Activated CD4-positive, alpha-beta memory T cell treated with anti-CD3 and anti-CD28 coated beads for 36 hours (primary cell): ENCODE results near the gene RAB42. TPM values are rescaled to one million over a fixed set of nuclear protein-coding genes. Genes with fewer than 3 reads are reported as not detected.

Source experiments
- CTCF ChIA-PET: fragments of 350-600 bp; sonication (Branson Sonifier 250); formaldehyde crosslinking; loops from one replicate; lab custom pipeline; 2021; ENCODE audit warnings: antibody characterized with exemption, inconsistent platforms; lab: Charles Lee
- POLR2A ChIA-PET: fragments of 350-600 bp; sonication (Branson Sonifier 250); formaldehyde crosslinking; loops from one replicate; lab custom pipeline; 2021; ENCODE audit warnings: antibody characterized with exemption; lab: Charles Lee
- DNase-seq: peaks from one replicate; pipeline ENCODE4 v3.0.0-alpha.2; 2020
- H3K27ac Mint-ChIP-seq: one replicate; pipeline ENCODE4 v1.8.0; 2021; ENCODE audit warnings: mixed read lengths
- H3K27me3 Mint-ChIP-seq: one replicate; pipeline ENCODE4 v1.8.0; 2021; ENCODE audit warnings: mixed read lengths
- H3K36me3 Mint-ChIP-seq: one replicate; pipeline ENCODE4 v1.8.0; 2021; ENCODE audit warnings: mixed read lengths
- H3K4me1 Mint-ChIP-seq: one replicate; pipeline ENCODE4 v1.8.0; 2021; ENCODE audit warnings: low read depth, mixed read lengths
- H3K4me3 Mint-ChIP-seq: one replicate; pipeline ENCODE4 v1.8.0; 2021; ENCODE audit warnings: mild to moderate bottlenecking, mixed read lengths
- H3K9me3 Mint-ChIP-seq: one replicate; pipeline ENCODE4 v1.8.0; 2021; ENCODE audit warnings: mixed read lengths
- intact Hi-C: fragments of 100-400 bp; cut with micrococcal nuclease; formaldehyde crosslinking; loops from one replicate; pipeline ENCODE4 v1.15.1; 2023
- total RNA-seq, 2 experiments: library from RNA; stranded (reverse); gene quantifications; one replicate each; pipeline ENCODE4 v1.2.3, GENCODE V29; 2021

RAB42 gene
- total RNA-seq, 2 experiments from 2014 or later = not detected

DNA sequence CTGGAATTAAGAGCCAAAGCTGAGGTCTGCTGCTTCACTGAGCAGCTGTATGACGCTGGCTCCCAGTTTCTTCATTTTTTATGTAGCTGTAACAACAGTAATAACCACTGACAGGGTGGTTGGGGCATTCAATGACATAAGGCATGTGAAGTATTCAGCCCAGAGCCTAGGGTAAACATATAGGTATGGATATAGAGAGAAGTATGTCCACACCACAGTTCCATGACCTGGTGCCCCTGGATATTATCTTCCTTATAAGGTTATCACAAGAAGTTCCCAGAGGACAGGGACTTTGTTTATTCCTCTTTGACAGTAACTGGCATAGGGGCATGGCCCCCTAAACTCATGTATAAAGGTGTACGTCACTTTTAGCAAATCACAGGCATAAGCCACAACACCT is 14.7 kb downstream of the RAB42 start:
- Mint-ChIP-seq H3K36me3 (peaks cover 30% of the 10 kb centered on the region), H3K4me1 (peaks cover 5% of the 10 kb centered on the region), H3K27ac (no peak overlapping the region), H3K4me3 (no peak overlapping the region), H3K27me3 (no peaks in the 10 kb centered on the region), H3K9me3 (no peaks in the 10 kb centered on the region)
- ChIA-PET POLR2A (no interaction called here), CTCF (no interaction called here)
- DNase-seq = no peak
- intact Hi-C loops = no loop called here

DNA sequence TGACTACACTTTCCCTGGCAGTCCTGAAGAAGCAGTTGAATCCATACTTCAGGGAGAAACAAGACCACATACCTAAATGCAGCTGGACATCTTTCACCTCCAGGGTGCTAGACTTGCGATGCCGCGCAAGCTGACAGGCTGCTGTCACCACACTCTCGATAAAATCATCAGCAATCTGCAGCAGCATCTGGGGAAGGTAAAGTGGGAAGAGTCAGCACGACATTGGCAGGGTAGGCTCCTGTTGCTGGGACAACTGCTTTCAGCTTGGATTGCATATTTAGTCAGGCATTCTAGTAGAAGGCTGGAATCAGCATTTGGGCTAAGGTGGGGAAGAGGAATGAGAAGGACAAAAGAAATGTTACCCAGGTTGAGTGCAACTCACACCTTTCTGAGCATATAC is 21.1 kb downstream of the RAB42 start:
- H3K9me3 Mint-ChIP-seq = no peaks in the 10 kb centered on the region
- H3K27ac Mint-ChIP-seq = no peak overlapping the region
- no peak overlapping the region for H3K4me3 Mint-ChIP-seq
- ChIA-PET POLR2A (no interaction called here), CTCF (no interaction called here)
- intact Hi-C loops = no loop called here
- no peak for DNase-seq
- peaks cover 32% of the 10 kb centered on the region for H3K36me3 Mint-ChIP-seq
- H3K4me1 Mint-ChIP-seq = no peaks in the 10 kb centered on the region
- no peaks in the 10 kb centered on the region for H3K27me3 Mint-ChIP-seq

DNA sequence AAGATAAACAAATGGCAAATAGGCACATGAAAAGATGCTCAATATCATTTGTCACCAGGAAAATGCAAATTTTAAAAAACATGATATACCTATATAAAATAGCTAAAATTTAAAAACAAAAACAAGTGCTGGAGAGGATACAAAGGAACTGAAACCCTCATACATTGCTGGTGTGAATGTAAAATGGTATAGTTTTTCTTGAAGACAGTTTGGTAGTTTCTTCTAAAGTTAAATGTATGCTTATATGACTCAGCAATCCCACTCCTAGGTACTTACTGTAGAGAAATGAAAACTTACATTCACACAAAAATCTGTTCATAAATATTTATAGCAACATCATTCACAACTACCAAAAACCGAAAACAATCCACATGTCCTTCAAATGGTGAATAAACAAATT is 39.6 kb downstream of the RAB42 start:
- ChIA-PET POLR2A (interaction anchor here (0.8 kb wide), 1 partner anchor 50 kb away, joined by 3 read pairs; no protein-coding TSS in a partner anchor), CTCF (no interaction called here)
- Mint-ChIP-seq H3K4me1 (peaks cover 8% of the 10 kb centered on the region), H3K27ac (no peak overlapping the region), H3K27me3 (no peaks in the 10 kb centered on the region), H3K9me3 (no peaks in the 10 kb centered on the region), H3K36me3 (peaks cover 3% of the 10 kb centered on the region), H3K4me3 (no peak overlapping the region)
- intact Hi-C loops = no loop called here
- DNase-seq = no peak

DNA sequence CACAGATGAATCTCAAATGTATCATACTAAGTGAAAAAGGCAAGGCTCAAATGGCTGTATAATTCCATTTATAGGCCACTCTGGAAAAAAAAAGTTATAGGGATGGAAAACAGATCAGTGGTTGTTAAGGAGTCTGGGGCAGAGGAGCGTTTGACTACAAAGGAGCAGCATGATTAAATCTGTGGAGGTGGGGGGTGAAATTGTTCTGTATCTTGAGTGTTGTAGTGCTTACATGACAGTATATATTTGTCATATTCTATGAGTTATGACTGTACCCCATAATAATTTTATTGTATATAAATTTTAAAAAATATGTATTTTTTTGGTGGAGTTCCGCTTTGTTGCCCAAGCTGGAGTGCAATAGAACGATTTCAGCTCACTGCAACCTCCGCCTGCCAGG is 40.5 kb downstream of the RAB42 start:
- Mint-ChIP-seq H3K4me3 (no peak overlapping the region), H3K4me1 (peaks cover 10% of the 10 kb centered on the region), H3K9me3 (no peaks in the 10 kb centered on the region), H3K36me3 (peaks cover 3% of the 10 kb centered on the region), H3K27ac (no peak overlapping the region), H3K27me3 (no peaks in the 10 kb centered on the region)
- DNase-seq = no peak
- intact Hi-C loops = no loop called here
- ChIA-PET CTCF (no interaction called here), POLR2A (interaction anchor here (0.6 to 1.1 kb wide), 2 partner anchors 9 to 16 kb away, joined by 3 read pairs; partner anchors contain the start of gene RNU11)

DNA sequence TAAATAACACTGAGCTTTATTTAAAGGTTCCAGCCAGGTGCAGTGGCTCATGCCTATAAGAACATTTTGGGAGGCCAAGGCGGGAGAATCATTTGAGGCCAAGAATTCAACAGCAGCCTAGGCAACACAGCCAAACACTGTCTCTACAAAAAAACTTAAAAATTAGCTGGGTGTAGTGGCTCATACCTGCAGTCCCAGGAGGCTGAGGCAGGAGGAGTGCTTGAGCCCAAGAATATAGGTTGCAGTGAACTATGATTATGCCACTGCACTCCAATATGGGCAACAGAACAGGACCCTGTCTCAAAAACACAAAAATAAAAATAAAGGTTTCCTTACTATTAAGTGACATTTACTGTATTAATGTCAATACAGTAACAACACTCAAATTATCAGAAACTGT is 48.7 kb downstream of the RAB42 start:
- H3K4me1 Mint-ChIP-seq = peaks cover 35% of the 10 kb centered on the region
- ChIA-PET POLR2A (interaction anchor here (1.2 to 5.8 kb wide), 5 partner anchors 8 to 125 kb away, joined by 3 to 80 read pairs (median 4); partner anchors contain the start of genes RNU11, TRNAU1AP and YTHDF2), CTCF (interaction anchor here (1.0 to 1.7 kb wide), 6 partner anchors 28 to 237 kb away, joined by 4 to 10 read pairs (median 4); partner anchors contain the start of genes GMEB1 and YTHDF2)
- peaks cover 7% of the 10 kb centered on the region for H3K36me3 Mint-ChIP-seq
- no peaks in the 10 kb centered on the region for H3K9me3 Mint-ChIP-seq
- no peak overlapping the region for H3K27ac Mint-ChIP-seq
- intact Hi-C loops = loop anchor here (1.0 to 10.0 kb wide), 3 partner anchors 10 to 237 kb away; partner anchors contain the start of gene TRNAU1AP
- no peaks in the 10 kb centered on the region for H3K27me3 Mint-ChIP-seq
- peak overlapping the region; percentile 93 for H3K4me3 Mint-ChIP-seq
- DNase-seq = peak; percentile 44

DNA sequence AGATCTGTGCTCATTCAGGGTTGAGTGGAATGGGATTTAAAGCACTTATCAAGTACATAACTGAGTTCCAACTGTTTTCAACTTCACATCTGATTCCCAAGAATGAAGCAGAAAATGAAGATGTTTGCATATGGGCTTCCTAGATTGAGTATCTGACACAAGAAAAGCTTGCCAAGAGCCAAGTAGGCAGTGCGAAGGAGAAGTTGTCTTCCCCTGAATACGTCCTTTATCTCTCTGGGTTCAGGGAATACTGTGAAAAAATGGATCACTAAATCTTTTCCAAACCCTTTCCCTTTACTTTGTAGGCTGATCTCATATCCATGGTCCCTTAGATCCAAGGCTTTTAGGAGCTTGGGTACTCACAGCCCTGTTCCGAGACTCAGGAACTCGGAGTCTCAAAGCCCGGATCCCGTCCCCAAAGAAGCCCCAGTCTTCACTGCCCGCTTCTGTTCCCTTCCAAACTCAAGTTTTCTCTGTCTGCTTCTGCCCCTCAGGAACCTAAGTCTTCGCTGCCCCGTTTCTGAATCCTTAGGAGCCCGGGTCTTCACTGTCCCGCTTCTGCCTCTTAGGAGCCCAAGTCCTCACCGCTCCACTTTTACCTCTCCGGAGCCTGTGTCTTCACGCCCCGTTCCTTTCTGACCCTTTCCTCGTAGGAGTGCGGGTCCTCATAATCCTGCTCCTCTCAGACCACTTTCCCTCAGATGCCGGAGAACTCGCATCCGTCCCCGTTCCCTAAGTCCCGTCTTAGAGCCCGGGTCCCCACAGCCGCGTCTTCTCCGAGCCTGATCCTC is 50.2 kb downstream of the RAB42 start:
- H3K4me1 Mint-ChIP-seq = peaks cover 39% of the 10 kb centered on the region
- H3K27ac Mint-ChIP-seq = peak overlapping the region; percentile 96

DNA sequence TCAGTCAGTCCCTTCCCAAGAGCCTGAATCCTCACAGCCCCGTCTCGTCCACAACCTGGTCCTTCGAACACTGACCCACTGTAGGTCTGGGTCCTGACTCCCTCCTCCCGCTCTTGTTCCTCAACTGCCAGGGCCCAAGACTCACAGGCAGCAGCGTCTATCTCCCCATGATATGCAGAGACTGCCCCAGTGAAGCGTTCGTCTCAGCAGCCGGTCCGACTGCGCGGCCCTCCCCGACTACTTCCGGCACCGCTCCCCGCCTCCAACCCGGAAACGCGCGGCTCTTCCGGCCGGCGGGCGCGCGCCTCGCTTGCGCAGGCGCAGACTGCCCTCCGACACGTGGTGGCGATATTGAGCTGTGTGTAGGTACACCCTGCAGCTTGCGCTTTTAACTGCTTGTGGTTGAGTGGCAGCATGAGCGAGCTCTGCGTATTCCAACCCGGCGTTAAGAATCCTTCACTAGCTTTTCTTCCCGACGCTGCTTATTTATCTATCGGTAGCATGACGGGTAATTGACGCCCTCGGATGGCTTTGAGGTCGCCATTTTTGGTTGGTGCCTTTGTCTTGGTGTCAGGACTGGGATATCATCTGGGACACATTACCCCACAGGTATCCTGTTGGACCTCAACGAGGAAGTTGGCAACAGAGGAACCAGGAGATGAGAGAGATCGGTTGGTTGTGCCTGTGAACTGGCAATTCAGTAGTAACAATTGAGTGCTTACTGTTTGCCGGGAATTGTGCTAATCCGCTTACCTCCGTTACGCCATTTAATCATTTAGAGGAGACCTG is 51.0 kb downstream of the RAB42 start, which contains the start of gene TAF12:
TSS of gene TAF12 (minus strand) at position 221 of the 789 bp plus-strand sequence. CDS start 20,986 bp downstream, outside the sequence.
- CTCF ChIA-PET = interaction anchor here (0.6 to 2.1 kb wide), 9 partner anchors 22 to 234 kb away, joined by 4 to 22 read pairs (median 4); partner anchors contain the start of genes GMEB1 and YTHDF2
- peak within 1 kb of the TSS; percentile 93 for H3K4me3 Mint-ChIP-seq
- POLR2A ChIA-PET = interaction anchor here (0.7 to 5.8 kb wide), 15 partner anchors 10 to 538 kb away, joined by 3 to 80 read pairs (median 5); partner anchors contain the start of genes GMEB1, RCC1, SRSF4 and TRNAU1AP
- peaks cover 45% of the 10 kb centered on the region for H3K4me1 Mint-ChIP-seq
- peak; percentile 95 for DNase-seq
- H3K36me3 Mint-ChIP-seq = peaks cover 7% of the 10 kb centered on the region
- intact Hi-C loops = loop anchor here (1.0 to 10.0 kb wide), 8 partner anchors 25 to 538 kb away; partner anchors contain the start of genes GMEB1, MED18, SRSF4 and TRNAU1AP
- H3K9me3 Mint-ChIP-seq = no peaks in the 10 kb centered on the region
- no peaks in the 10 kb centered on the region for H3K27me3 Mint-ChIP-seq
- H3K27ac Mint-ChIP-seq = peak within 1 kb of the TSS; percentile 96

More for the DNA sequence above, 50.2 kb downstream of the RAB42 start:
- H3K36me3 Mint-ChIP-seq = peaks cover 7% of the 10 kb centered on the region
- no peaks in the 10 kb centered on the region for H3K9me3 Mint-ChIP-seq
- POLR2A ChIA-PET = interaction anchor here (0.7 to 5.8 kb wide), 16 partner anchors 9 to 539 kb away, joined by 3 to 80 read pairs (median 4); partner anchors contain the start of genes GMEB1, RCC1, SRSF4 and TRNAU1AP
- no peak for DNase-seq
- CTCF ChIA-PET = interaction anchor here (0.9 to 2.1 kb wide), 6 partner anchors 23 to 134 kb away, joined by 4 to 22 read pairs (median 4); partner anchors contain the start of genes GMEB1 and YTHDF2
- no peaks in the 10 kb centered on the region for H3K27me3 Mint-ChIP-seq
- H3K4me3 Mint-ChIP-seq = peak overlapping the region; percentile 93
- intact Hi-C loops = loop anchor here (2.0 to 10.0 kb wide), 4 partner anchors 87 to 313 kb away; partner anchors contain the start of genes MED18 and TRNAU1AP

DNA sequence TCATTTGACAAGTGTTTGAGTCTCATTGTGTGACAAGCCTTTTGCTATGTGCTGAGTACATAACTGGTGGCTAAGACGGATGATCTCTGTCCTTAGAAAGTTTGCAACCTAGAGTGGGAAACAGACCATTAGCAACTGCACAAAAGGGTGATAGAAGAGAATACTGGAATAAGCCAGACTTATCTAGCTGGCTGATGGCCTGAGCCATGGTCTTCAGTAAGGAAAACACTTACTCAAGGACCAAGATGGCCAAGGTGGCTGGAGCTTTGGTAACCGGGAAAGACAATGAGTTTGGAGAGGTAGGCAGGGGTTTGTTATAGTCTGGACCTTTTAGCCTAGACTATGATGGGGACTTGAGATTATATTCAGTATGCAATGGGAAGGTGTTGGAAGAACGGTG is 52.4 kb downstream of the RAB42 start:
- DNase-seq = no peak
- intact Hi-C loops = loop anchor here (5.0 to 10.0 kb wide), 2 partner anchors 90 to 233 kb away; partner anchors contain the start of gene TRNAU1AP
- ChIA-PET POLR2A (interaction anchor here (1.9 to 5.8 kb wide), 6 partner anchors 26 to 139 kb away, joined by 5 to 80 read pairs (median 12); partner anchors contain the start of genes RCC1 and YTHDF2), CTCF (interaction anchor here (1.1 to 2.1 kb wide), 2 partner anchors 92 to 232 kb away, joined by 6 to 22 read pairs; partner anchors contain the start of gene YTHDF2)
- Mint-ChIP-seq H3K36me3 (peaks cover 9% of the 10 kb centered on the region), H3K27me3 (no peaks in the 10 kb centered on the region), H3K4me3 (peak overlapping the region; percentile 93), H3K27ac (peak overlapping the region; percentile 96), H3K9me3 (no peaks in the 10 kb centered on the region), H3K4me1 (peaks cover 51% of the 10 kb centered on the region)

Other genes starting within 250 kb of the RAB42 start
- gene PHACTR4, start 222.5 kb upstream of the RAB42 start, total RNA-seq = 10 to 100 TPM; 19.5 to 21.5 TPM
- gene RCC1, start 86.2 kb upstream of the RAB42 start, total RNA-seq = 10 to 100 TPM; 83.5 to 86.1 TPM
- 10 to 100 TPM; 57.3 to 59.6 TPM for gene TRNAU1AP, start 39.2 kb upstream of the RAB42 start, total RNA-seq
- gene TAF12, start 50.8 kb downstream of the RAB42 start, total RNA-seq = 10 to 100 TPM; 26.8 to 27.5 TPM
- not detected for gene RNU11, start 56.3 kb downstream of the RAB42 start, total RNA-seq
- gene GMEB1, start 76.5 kb downstream of the RAB42 start, total RNA-seq = 10 to 100 TPM; 21.4 to 22.6 TPM
- 10 to 100 TPM; 74.3 to 80.1 TPM for gene YTHDF2, start 144.7 kb downstream of the RAB42 start, total RNA-seq
- not detected for gene OPRD1, start 219.9 kb downstream of the RAB42 start, total RNA-seq